ENCODE measurements around the gene SMG5. TPM values are rescaled to one million over a fixed set of nuclear protein-coding genes. Genes with fewer than 3 reads are reported as not detected.
"Not testable (repeated sequence)": the region's sequence is repeated elsewhere in the genome, so short reads cannot be mapped to it uniquely, and the experiment has no call there.

Gene SMG5
- total and polyA plus RNA-seq, 2 donors (not counting 1 experiment from before 2014, with no cell fraction given), result 18.6 to 65.9 TPM

GRCh38 chr1:156221986-156222692, 60.5 kb downstream of the SMG5 start:
- Histone ChIP-seq H3K4me3 (replicated peaks in 1 of 4; ENCODE audit: control extremely low read depth in 1 of 4, insufficient read depth in 1 of 4, low read depth in 3 of 4, low read length in 4 of 4) (no peak overlapping the region), H3K27me3 (ENCODE audit: control insufficient read depth, insufficient read depth, low read length) (no peaks in the 10 kb centered on the region), H3K9ac (ENCODE audit: insufficient read depth, low read length) (no peak overlapping the region), H3K4me2 (ENCODE audit: extremely low read depth, insufficient read depth, low read length) (no peak overlapping the region), H2AFZ (ENCODE audit: low read length) (no peak overlapping the region), H4K20me1 (ENCODE audit: control insufficient read depth, extremely low read depth, insufficient read depth, low read length) (no peaks in the 10 kb centered on the region), H3K9me3 (ENCODE audit: control insufficient read depth, insufficient read depth, low read depth, low read length) (no peaks in the 10 kb centered on the region), H3K79me2 (ENCODE audit: control insufficient read depth, insufficient read depth, low read length) (no peaks in the 10 kb centered on the region), H3K36me3 (ENCODE audit: control insufficient read depth, insufficient read depth, low read length) (peaks cover 7% of the 10 kb centered on the region), H3K4me1 (ENCODE audit: control insufficient read depth, extremely low read depth, insufficient read depth, low read length) (no peaks in the 10 kb centered on the region), H3K27ac (ENCODE audit: insufficient read depth, low read length) (no peak overlapping the region)
- no peak for DNase-seq (ENCODE audit: low read depth in 2 of 2)
- no peak for TF ChIP-seq CTCF (conservative IDR thresholded peaks at IDR 0.05 in 1 of 2, IDR thresholded peaks at IDR 0.05 in 1 of 2; ENCODE audit: low read depth in 1 of 2, low read length in 2 of 2)
- no peak for TF ChIP-seq EZH2 (IDR thresholded peaks at IDR 0.05; ENCODE audit: low read length, missing control alignments)

GRCh38 chr1:156220226-156220625, 62.4 kb downstream of the SMG5 start:
- no peak overlapping the region for H3K27ac ChIP-seq (ENCODE audit: insufficient read depth, low read length)
- no peak overlapping the region for H3K9ac ChIP-seq (ENCODE audit: insufficient read depth, low read length)
- H4K20me1 ChIP-seq (ENCODE audit: control insufficient read depth, extremely low read depth, insufficient read depth, low read length), result no peaks in the 10 kb centered on the region
- H3K4me1 ChIP-seq (ENCODE audit: control insufficient read depth, extremely low read depth, insufficient read depth, low read length), result no peaks in the 10 kb centered on the region
- no peaks in the 10 kb centered on the region for H3K27me3 ChIP-seq (ENCODE audit: control insufficient read depth, insufficient read depth, low read length)
- H3K4me2 ChIP-seq (ENCODE audit: extremely low read depth, insufficient read depth, low read length), result no peak overlapping the region
- no peaks in the 10 kb centered on the region for H3K79me2 ChIP-seq (ENCODE audit: control insufficient read depth, insufficient read depth, low read length)
- no peak overlapping the region for H2AFZ ChIP-seq (ENCODE audit: low read length)
- no peak overlapping the region for H3K4me3 ChIP-seq (replicated peaks in 1 of 4; ENCODE audit: control extremely low read depth in 1 of 4, insufficient read depth in 1 of 4, low read depth in 3 of 4, low read length in 4 of 4)
- peaks cover 8% of the 10 kb centered on the region for H3K36me3 ChIP-seq (ENCODE audit: control insufficient read depth, insufficient read depth, low read length)
- no peak for TF ChIP-seq EZH2 (IDR thresholded peaks at IDR 0.05; ENCODE audit: low read length, missing control alignments)
- no peak for TF ChIP-seq CTCF (conservative IDR thresholded peaks at IDR 0.05 in 1 of 2, IDR thresholded peaks at IDR 0.05 in 1 of 2; ENCODE audit: low read depth in 1 of 2, low read length in 2 of 2)
- no peak for DNase-seq (ENCODE audit: low read depth in 2 of 2)
- H3K9me3 ChIP-seq (ENCODE audit: control insufficient read depth, insufficient read depth, low read depth, low read length), result no peaks in the 10 kb centered on the region

GRCh38 chr1:156217871-156218270, 64.8 kb downstream of the SMG5 start:
- Histone ChIP-seq H3K27ac (ENCODE audit: insufficient read depth, low read length) (no peak overlapping the region), H3K9me3 (ENCODE audit: control insufficient read depth, insufficient read depth, low read depth, low read length) (no peaks in the 10 kb centered on the region), H3K9ac (ENCODE audit: insufficient read depth, low read length) (no peak overlapping the region)

GRCh38 chr1:156216361-156217086, 66.1 kb downstream of the SMG5 start:
- not testable (repeated sequence) for H3K9me3 ChIP-seq (ENCODE audit: control insufficient read depth, insufficient read depth, low read depth, low read length); H3K27me3 ChIP-seq (ENCODE audit: control insufficient read depth, insufficient read depth, low read length); H2AFZ ChIP-seq (ENCODE audit: low read length); H3K4me1 ChIP-seq (ENCODE audit: control insufficient read depth, extremely low read depth, insufficient read depth, low read length); H3K79me2 ChIP-seq (ENCODE audit: control insufficient read depth, insufficient read depth, low read length); H3K36me3 ChIP-seq (ENCODE audit: control insufficient read depth, insufficient read depth, low read length); DNase-seq (ENCODE audit: low read depth in 2 of 2); H3K4me2 ChIP-seq (ENCODE audit: extremely low read depth, insufficient read depth, low read length); H3K4me3 ChIP-seq (replicated peaks in 1 of 4; ENCODE audit: control extremely low read depth in 1 of 4, insufficient read depth in 1 of 4, low read depth in 3 of 4, low read length in 4 of 4); H3K9ac ChIP-seq (ENCODE audit: insufficient read depth, low read length); H3K27ac ChIP-seq (ENCODE audit: insufficient read depth, low read length); H4K20me1 ChIP-seq (ENCODE audit: control insufficient read depth, extremely low read depth, insufficient read depth, low read length)

More at GRCh38 chr1:156217871-156218270, 64.8 kb downstream of the SMG5 start:
- peaks cover 2% of the 10 kb centered on the region for H3K79me2 ChIP-seq (ENCODE audit: control insufficient read depth, insufficient read depth, low read length)
- TF ChIP-seq EZH2 (IDR thresholded peaks at IDR 0.05; ENCODE audit: low read length, missing control alignments) (no peak), CTCF (conservative IDR thresholded peaks at IDR 0.05 in 1 of 2, IDR thresholded peaks at IDR 0.05 in 1 of 2; ENCODE audit: low read depth in 1 of 2, low read length in 2 of 2) (no peak)
- peaks cover 2% of the 10 kb centered on the region for H3K4me1 ChIP-seq (ENCODE audit: control insufficient read depth, extremely low read depth, insufficient read depth, low read length)
- DNase-seq (ENCODE audit: low read depth in 2 of 2), result peak in 1 of 2 donors; percentile 56
- H3K4me2 ChIP-seq (ENCODE audit: extremely low read depth, insufficient read depth, low read length), result peak overlapping the region; percentile 3
- H3K36me3 ChIP-seq (ENCODE audit: control insufficient read depth, insufficient read depth, low read length), result peaks cover 7% of the 10 kb centered on the region
- H3K27me3 ChIP-seq (ENCODE audit: control insufficient read depth, insufficient read depth, low read length), result no peaks in the 10 kb centered on the region
- H2AFZ ChIP-seq (ENCODE audit: low read length), result no peak overlapping the region
- no peaks in the 10 kb centered on the region for H4K20me1 ChIP-seq (ENCODE audit: control insufficient read depth, extremely low read depth, insufficient read depth, low read length)
- H3K4me3 ChIP-seq (replicated peaks in 1 of 4; ENCODE audit: control extremely low read depth in 1 of 4, insufficient read depth in 1 of 4, low read depth in 3 of 4, low read length in 4 of 4), result no peak overlapping the region
